Tibial nerve (tissue), 4 donors: Measurements from ENCODE around the gene BACE1. TPM values are rescaled to one million over a fixed set of nuclear protein-coding genes. Genes with fewer than 3 reads are reported as not detected.

Experiments used
- DNase-seq, 2 donors: peaks; one replicate each; pipeline ENCODE4 v3.0.0-alpha.2; 2019; ENCODE audit warnings: low spot score in 2 of 2
- H3K27ac ChIP-seq, 4 donors: fragments of 200-600 bp; sonication (generic) in 3 of 4; one replicate each; pipeline ENCODE4 v1.5.1; 2017 to 2019; ENCODE audit warnings: mild to moderate bottlenecking in 1 of 4
- H3K27me3 ChIP-seq, 2 donors: fragments of 200-600 bp; sonication (generic) in 1 of 2; one replicate each; pipeline versions ENCODE4 v1.5.1 to v1.6.0; 2017 to 2019
- H3K36me3 ChIP-seq, 3 donors: fragments of 200-600 bp; sonication (generic); one replicate each; pipeline ENCODE4 v1.5.1; 2018 to 2019
- H3K4me1 ChIP-seq, 4 donors: fragments of 200-600 bp; sonication (generic) in 3 of 4; one replicate each; pipeline ENCODE4 v1.5.1; 2017 to 2019
- H3K4me3 ChIP-seq, 4 donors: fragments of 200-600 bp; sonication (generic) in 3 of 4; one replicate each; pipeline ENCODE4 v1.5.1; 2017 to 2019; ENCODE audit warnings: mild to moderate bottlenecking in 1 of 4, moderate library complexity in 1 of 4
- H3K9me3 ChIP-seq, 4 donors: fragments of 200-600 bp; sonication (generic) in 3 of 4; one replicate each; pipeline ENCODE4 v1.5.1; 2017 to 2019
- EP300 ChIP-seq, 2 donors: sonication (generic); formaldehyde crosslinking; IDR thresholded peaks; one replicate each; pipeline ENCODE4 v1.6.1; 2017; ENCODE audit warnings: antibody characterized with exemption in 2 of 2, mild to moderate bottlenecking in 1 of 2
- POLR2A ChIP-seq, 2 donors: fragments of 450-650 bp; IDR thresholded peaks; one replicate each; pipeline ENCODE4 v1.6.1; 2017; ENCODE audit warnings: antibody characterized with exemption in 2 of 2, mild to moderate bottlenecking in 2 of 2, moderate library complexity in 2 of 2
- WGBS, 2 donors: methylation state at CpG; one replicate each; pipeline ENCODE4 v1.1.5; 2018; 5-methylcytosine and 5-hydroxymethylcytosine counted together
- total RNA-seq, 4 donors: library from RNA; depleted of rRNA; stranded (reverse); fragments of >200 nt; gene quantifications; one replicate each; pipeline ENCODE4 v1.1.0, GENCODE V29; 2016
- TF ChIP-seq, protein P1 (sequence below), 5 experiments: fragments of 200-600 bp in 3 of 5; fragments of 450-650 bp in 2 of 5; sonication (generic) in 3 of 5; IDR thresholded peaks; one replicate each; pipeline ENCODE4 v1.5.1; 2016 to 2019; ENCODE audit warnings: antibody characterized with exemption in 5 of 5, mild to moderate bottlenecking in 3 of 5, moderate library complexity in 2 of 5

The BACE1 gene
- total RNA-seq, result 10 to 100 TPM; 23.2 to 35.1 (median 26.0) TPM

DNA sequence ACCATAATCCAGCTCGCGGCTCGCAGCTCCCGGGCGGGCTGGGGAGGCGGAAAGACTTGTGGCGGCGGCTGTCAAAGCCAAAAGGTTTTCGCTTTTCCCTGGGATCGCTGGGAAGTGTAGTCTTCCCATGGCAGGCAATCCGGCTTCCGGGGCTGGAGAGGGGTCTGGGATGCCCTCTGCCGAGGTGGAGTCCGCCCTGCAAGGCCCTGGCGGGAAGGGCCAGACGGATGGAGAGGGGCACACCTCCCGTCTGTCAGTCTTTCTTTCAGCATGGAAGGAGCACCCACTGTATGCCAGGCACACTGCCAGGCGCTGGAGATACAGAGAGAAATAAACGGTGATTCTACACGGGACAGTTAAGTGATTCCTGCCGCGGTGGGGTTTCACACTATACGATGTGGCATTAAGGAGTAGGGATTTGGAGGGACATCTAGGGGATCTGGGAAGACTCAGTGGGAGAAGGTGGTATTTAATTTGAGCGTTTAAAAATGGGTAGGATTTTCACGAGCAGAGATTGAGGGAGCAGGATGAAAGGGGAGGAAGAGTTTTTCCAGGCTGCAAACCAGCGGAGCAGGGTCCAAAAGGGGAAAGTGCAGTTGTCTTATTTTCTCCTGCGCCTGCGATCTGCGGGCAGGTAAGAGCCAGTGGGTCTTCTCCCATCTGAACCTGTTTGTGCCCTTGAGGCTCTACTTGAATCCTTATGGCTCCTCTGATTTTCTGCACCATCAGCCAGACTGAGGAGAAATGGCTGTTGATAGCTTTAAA is at the start of gene BACE1:
BACE1 (minus strand) TSS at position 60 of the 765 bp plus-strand sequence. CDS start 461 bp downstream, outside the sequence.
- no peaks in the 10 kb centered on the region for H3K36me3 ChIP-seq
- 10 to 14% methylated on average over 21 to 29 of the region's 29 CpGs for WGBS, 2 donors
- no peaks in the 10 kb centered on the region for H3K27me3 ChIP-seq
- peaks cover 0 to 45% (median 16%) of the 10 kb centered on the region in 4 donors for H3K4me1 ChIP-seq
- H3K9me3 ChIP-seq, result no peaks in the 10 kb centered on the region
- DNase-seq, result peak; percentile 43 to 66
- peak within 1 kb of the TSS; percentile 44 to 73 (median 68) for H3K27ac ChIP-seq
- peak within 1 kb of the TSS; percentile 66 to 85 (median 77) for H3K4me3 ChIP-seq
- peak in 1 of 2 donors; percentile 34 for TF ChIP-seq POLR2A (IDR thresholded peaks at IDR 0.05)
- TF ChIP-seq, protein P1, sequence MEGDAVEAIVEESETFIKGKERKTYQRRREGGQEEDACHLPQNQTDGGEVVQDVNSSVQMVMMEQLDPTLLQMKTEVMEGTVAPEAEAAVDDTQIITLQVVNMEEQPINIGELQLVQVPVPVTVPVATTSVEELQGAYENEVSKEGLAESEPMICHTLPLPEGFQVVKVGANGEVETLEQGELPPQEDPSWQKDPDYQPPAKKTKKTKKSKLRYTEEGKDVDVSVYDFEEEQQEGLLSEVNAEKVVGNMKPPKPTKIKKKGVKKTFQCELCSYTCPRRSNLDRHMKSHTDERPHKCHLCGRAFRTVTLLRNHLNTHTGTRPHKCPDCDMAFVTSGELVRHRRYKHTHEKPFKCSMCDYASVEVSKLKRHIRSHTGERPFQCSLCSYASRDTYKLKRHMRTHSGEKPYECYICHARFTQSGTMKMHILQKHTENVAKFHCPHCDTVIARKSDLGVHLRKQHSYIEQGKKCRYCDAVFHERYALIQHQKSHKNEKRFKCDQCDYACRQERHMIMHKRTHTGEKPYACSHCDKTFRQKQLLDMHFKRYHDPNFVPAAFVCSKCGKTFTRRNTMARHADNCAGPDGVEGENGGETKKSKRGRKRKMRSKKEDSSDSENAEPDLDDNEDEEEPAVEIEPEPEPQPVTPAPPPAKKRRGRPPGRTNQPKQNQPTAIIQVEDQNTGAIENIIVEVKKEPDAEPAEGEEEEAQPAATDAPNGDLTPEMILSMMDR (IDR thresholded peaks at IDR 0.05), result peak in 2 of 5 experiments; percentile 27 to 39
- TF ChIP-seq EP300 (IDR thresholded peaks at IDR 0.05), result peak in 1 of 2 donors; percentile 66

DNA sequence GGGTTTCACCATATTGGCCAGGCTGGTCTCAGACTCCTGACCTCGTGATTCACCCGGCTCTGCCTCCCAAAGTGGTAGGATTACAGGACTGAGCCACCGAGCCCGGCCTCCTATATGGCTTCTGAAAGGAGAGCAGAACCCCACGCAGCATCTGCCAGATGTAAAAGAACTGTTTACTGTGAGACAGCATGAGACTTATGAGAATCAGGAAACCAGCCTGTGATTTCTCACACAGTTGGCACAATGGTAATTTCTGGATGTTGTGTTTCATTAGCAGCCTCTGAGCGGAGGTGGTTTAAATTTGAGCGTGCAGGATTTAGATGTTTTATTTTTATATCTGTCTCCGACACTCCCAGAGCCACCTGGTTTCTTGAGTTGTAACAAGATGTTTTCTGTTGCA is 45.4 kb upstream of the BACE1 start:
- DNase-seq, result no peak
- H3K36me3 ChIP-seq, result peaks cover 0 to 96% (median 0%) of the 10 kb centered on the region in 3 donors
- no peaks in the 10 kb centered on the region for H3K9me3 ChIP-seq
- TF ChIP-seq EP300 (IDR thresholded peaks at IDR 0.05) (no peak), POLR2A (IDR thresholded peaks at IDR 0.05) (no peak)
- TF ChIP-seq, protein P1 (IDR thresholded peaks at IDR 0.05), result no peak
- WGBS, 2 donors, result 84 to 95% methylated on average over 8 of the region's 8 CpGs
- no peak overlapping the region for H3K27ac ChIP-seq
- no peak overlapping the region for H3K4me3 ChIP-seq
- H3K4me1 ChIP-seq, result no peaks in the 10 kb centered on the region
- H3K27me3 ChIP-seq, result no peaks in the 10 kb centered on the region

DNA sequence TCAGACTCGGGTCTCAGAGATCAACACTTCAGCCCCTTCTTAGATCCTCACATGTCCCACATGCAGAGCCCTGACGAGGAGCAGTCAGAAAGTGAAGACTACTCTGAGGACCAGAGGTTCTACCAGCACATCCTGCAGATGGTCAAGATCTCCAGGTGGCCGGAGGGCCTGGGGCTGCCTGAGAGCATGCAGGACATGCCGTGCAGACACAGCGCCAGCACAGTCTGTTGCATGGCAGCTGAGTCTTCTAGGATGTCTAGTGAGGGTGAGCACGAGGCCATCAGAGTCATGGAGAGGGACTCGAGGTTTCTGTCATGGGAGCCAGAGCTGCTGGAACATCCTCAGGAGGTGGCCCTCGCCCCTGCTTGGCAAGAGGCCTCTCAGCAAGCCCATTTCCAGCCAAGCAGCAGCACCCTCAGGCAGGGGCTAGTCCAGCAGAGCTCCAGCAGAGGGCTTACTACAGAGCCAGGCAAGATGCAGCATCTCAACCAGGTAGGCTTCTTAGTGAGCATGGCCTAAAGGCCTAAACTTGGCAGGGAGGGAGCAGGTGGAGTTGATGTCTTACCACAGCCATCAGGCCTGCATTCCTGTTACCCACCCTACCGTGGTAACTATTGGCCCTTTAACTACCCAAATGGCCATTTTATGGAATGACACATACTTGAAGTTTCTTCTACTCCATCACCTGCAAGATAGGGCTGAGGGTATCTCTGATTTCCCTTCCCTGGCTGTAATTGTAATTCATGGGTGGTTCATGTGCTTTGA is 40.3 kb upstream of the BACE1 start:
- DNase-seq, result no peak
- TF ChIP-seq, protein P1 (IDR thresholded peaks at IDR 0.05), result no peak
- TF ChIP-seq EP300 (IDR thresholded peaks at IDR 0.05) (no peak), POLR2A (IDR thresholded peaks at IDR 0.05) (no peak)
- Histone ChIP-seq H3K4me3 (no peak overlapping the region), H3K9me3 (no peaks in the 10 kb centered on the region), H3K4me1 (no peaks in the 10 kb centered on the region), H3K27ac (no peak overlapping the region), H3K27me3 (no peaks in the 10 kb centered on the region), H3K36me3 (peaks cover 0 to 95% (median 0%) of the 10 kb centered on the region in 3 donors)
- WGBS, 2 donors, result 79 to 93% methylated on average over 8 of the region's 9 CpGs

DNA sequence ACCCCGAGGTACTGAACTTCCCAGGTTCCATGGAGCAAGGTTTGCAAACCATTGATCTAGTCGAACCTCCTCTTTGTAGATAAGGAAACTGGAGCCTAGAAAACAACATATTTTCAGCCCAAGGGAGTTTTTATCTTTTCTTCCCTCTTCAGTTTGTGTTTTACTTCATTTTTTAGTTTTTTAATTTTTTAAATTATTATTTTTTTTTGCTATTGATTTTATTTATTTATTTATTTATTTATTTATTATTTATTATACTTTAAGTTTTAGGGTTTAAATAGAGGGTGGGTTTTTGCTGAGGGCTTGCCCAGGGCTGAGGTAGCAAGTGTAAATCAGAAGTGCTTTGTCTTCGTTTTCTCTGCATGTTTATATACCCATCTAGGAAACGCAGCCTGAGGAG is 38.5 kb upstream of the BACE1 start:
- H3K4me1 ChIP-seq, result no peaks in the 10 kb centered on the region
- DNase-seq, result no peak
- no peak overlapping the region for H3K27ac ChIP-seq
- TF ChIP-seq, protein P1 (IDR thresholded peaks at IDR 0.05), result no peak
- TF ChIP-seq EP300 (IDR thresholded peaks at IDR 0.05) (no peak), POLR2A (IDR thresholded peaks at IDR 0.05) (no peak)
- WGBS, 2 donors, result 93 to 94% methylated on average over 4 of the region's 4 CpGs
- peaks cover 0 to 95% (median 4%) of the 10 kb centered on the region in 3 donors for H3K36me3 ChIP-seq
- H3K4me3 ChIP-seq, result no peak overlapping the region
- no peaks in the 10 kb centered on the region for H3K27me3 ChIP-seq
- no peaks in the 10 kb centered on the region for H3K9me3 ChIP-seq

DNA sequence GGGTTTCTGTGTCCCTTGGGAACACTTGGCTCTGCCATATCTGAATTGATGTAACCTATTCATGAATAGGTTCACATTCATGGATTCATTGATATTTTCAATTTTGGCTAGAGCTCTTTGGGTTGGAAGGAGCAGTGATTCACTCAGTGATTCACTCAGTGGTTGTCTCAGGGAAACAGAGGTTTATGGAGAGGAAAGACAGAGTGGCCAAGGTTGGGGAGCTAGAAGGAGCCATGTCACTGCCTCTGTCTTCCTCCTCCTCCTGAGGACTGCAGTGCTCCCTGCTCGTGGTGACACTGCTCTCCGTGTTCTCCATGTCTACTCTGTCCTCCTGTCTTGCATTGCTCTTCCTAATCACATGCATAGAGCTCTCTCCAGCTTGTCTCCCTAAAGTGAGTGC is 29.0 kb upstream of the BACE1 start:
- H3K9me3 ChIP-seq, result no peaks in the 10 kb centered on the region
- no peak overlapping the region for H3K27ac ChIP-seq
- no peak overlapping the region for H3K4me3 ChIP-seq
- DNase-seq, result no peak
- TF ChIP-seq EP300 (IDR thresholded peaks at IDR 0.05), result no peak
- no peak for TF ChIP-seq POLR2A (IDR thresholded peaks at IDR 0.05)
- TF ChIP-seq, protein P1 (IDR thresholded peaks at IDR 0.05), result no peak
- H3K27me3 ChIP-seq, result no peaks in the 10 kb centered on the region
- no peaks in the 10 kb centered on the region for H3K4me1 ChIP-seq
- peaks cover 0 to 86% (median 8%) of the 10 kb centered on the region in 3 donors for H3K36me3 ChIP-seq
- 92 to 95% methylated on average over 2 of the region's 2 CpGs for WGBS, 2 donors
